Activated CD8-positive, alpha-beta memory T cell treated with anti-CD3 and anti-CD28 coated beads for 36 hours (primary cell): Measurements from ENCODE around the gene GJA4. TPM values are rescaled to one million over a fixed set of nuclear protein-coding genes. Genes with fewer than 3 reads are reported as not detected.

Experiments
- CTCF ChIA-PET: fragments of 350-600 bp; sonication (Branson Sonifier 250); formaldehyde crosslinking; loops from one replicate; lab custom pipeline; 2021; ENCODE audit warnings: antibody characterized with exemption; lab: Charles Lee
- POLR2A ChIA-PET: fragments of 350-600 bp; sonication (Branson Sonifier 250); formaldehyde crosslinking; loops from one replicate; lab custom pipeline; 2021; ENCODE audit warnings: antibody characterized with exemption; lab: Charles Lee
- total RNA-seq, 2 experiments: library from RNA; stranded (reverse); gene quantifications; one replicate each; pipeline ENCODE4 v1.2.3, GENCODE V29; 2021

Gene GJA4
- total RNA-seq = not detected

DNA sequence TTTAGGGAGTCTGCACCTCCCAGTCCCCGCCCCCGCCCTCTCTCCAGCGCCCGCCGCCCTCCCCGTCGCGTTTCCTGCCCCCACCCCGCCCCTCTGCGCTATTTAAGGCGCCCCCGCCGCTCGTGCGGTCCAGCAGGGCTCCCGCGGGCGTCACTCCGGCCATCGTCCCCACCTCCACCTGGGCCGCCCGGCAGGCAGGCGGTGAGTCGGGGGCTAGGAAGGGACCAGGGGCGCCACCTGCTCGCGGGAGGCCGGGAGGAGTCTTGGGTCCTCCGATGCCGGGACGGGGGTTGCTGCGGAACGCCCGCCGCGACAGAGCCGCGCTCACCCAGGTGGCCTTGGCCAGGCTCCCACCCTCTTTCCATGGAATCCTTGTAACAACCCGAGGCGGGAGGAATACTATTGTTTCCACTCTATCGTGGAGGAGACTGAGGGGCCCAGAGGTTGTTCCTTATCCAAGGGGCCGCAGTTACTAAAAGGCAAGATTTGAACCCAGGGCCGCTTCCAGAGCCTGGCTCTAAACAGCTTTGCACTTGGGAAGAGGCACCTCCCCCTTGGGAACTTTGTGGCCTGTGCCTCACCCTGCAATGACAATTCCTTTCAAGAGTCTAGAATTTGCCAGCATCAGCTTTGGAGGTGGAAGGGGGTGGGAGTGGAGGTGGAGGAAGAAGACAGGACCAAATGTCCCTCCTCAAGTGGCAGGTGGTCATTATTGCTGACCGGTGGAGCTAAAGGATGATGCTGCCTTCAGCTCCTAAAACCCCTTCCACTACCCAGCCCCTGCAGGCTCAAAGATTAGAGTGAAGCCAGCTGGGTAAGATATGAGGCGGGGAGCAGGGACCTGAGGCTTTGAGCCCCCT, at the start of gene GJA4:
Gene GJA4 (plus strand): TSS at position 132 of the 860 bp plus-strand sequence. CDS start 1,215 bp downstream, outside the sequence.
- ChIA-PET POLR2A (no interaction called here), CTCF (no interaction called here)

- CTCF ChIA-PET = interaction anchor here (0.6 to 2.5 kb wide), 5 partner anchors 8 to 283 kb away, joined by 3 to 7 read pairs (median 4); no protein-coding TSS in a partner anchor
Observed at GRCh38 chr1:34743775-34744174, 49.0 kb upstream of the GJA4 start.

DNA sequence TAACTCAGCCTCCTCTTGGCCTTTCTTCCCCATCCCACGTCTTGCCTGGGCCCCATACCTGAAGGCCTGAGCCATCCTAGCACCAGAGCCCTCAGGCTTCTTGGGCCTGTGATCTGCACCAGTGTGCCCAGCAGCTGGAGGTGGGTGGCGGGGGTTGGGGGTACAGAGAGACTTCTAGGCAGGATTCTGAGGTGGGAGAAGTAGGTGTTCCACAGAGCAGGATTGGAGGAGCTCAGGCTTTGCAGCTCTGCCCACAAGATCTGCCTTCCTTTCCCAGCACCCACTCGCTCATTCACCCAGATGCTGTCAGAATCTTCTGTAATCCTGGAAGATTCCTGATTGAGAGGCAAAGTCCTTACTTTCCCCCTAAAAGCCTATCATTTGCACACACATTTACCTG, 47.9 kb upstream of the GJA4 start:
- ChIA-PET CTCF (interaction anchor here (1.0 kb wide), 1 partner anchor 1112 kb away, joined by 4 read pairs; no protein-coding TSS in a partner anchor), POLR2A (no interaction called here)

More at GRCh38 chr1:34743775-34744174, 49.0 kb upstream of the GJA4 start:
- POLR2A ChIA-PET = no interaction called here

- POLR2A ChIA-PET = no interaction called here
Observed at GRCh38 chr1:34745666-34746065, 47.1 kb upstream of the GJA4 start.

GRCh38 chr1:34746101-34746500, 46.7 kb upstream of the GJA4 start:
- POLR2A ChIA-PET = no interaction called here
- CTCF ChIA-PET = interaction anchor here (1.8 kb wide), 1 partner anchor 1113 kb away, joined by 5 read pairs; no protein-coding TSS in a partner anchor

More at GRCh38 chr1:34745666-34746065, 47.1 kb upstream of the GJA4 start:
- CTCF ChIA-PET = interaction anchor here (1.8 kb wide), 1 partner anchor 1113 kb away, joined by 5 read pairs; no protein-coding TSS in a partner anchor

DNA sequence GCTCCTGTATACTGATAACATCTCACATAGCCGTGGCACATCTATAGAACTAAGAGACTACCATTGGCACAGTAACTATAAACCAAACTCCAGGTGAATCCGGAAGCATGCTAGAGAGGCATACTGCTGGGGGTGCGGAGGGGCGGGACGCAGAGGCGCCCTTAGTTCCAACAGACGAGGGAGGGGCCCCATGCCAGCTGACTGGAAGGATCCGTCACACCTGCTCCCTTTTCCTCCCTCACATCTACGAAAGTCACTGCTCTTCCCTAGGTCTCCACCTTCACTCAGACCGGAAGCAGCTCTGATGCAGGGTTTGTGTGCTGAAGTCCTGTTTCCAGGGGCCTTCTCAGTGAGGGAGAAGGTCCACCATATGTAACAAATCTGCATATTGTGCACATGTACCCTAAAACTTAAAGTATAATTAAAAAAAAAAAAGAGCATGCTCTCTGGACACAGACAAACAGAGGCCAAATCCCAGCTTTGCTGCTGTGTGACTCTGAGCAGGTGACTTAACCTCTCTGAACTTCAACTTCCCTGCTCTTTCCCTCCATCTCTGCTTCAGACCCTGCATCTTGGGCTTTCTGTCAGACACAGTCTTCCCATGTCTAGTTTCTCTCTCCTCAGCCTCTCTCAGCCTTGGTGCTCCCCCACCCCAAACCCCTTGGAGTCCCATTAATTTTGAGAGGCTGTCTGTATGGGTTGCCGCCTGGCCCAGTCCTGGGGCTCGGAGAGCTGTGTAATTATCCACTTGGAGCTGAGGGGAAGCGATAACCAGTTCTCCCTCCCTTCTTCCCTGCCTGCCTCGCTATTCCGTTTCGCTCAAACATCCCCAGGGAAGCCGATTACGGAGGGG, 45.8 kb upstream of the GJA4 start:
- CTCF ChIA-PET = interaction anchor here (1.8 kb wide), 1 partner anchor 1114 kb away, joined by 5 read pairs; no protein-coding TSS in a partner anchor
- POLR2A ChIA-PET = no interaction called here

DNA sequence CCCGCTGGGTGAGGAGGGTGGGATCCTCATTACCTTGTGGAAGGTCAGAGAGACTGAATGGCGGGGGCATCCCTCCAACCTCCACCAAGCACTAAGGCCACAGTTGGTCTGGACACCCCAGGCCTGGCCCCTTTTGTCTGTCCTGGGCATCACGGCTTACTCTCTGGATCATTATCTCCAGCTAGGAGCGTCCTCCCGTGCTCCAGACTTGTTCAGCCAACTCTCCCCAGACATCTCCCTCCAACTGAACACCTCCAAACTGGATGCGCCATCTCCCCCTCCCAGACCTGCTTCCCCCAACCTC, 45.2 kb upstream of the GJA4 start:
- CTCF ChIA-PET = no interaction called here
- POLR2A ChIA-PET = no interaction called here

GRCh38 chr1:34749992-34750391, 42.8 kb upstream of the GJA4 start:
- POLR2A ChIA-PET = no interaction called here
- CTCF ChIA-PET = no interaction called here

DNA sequence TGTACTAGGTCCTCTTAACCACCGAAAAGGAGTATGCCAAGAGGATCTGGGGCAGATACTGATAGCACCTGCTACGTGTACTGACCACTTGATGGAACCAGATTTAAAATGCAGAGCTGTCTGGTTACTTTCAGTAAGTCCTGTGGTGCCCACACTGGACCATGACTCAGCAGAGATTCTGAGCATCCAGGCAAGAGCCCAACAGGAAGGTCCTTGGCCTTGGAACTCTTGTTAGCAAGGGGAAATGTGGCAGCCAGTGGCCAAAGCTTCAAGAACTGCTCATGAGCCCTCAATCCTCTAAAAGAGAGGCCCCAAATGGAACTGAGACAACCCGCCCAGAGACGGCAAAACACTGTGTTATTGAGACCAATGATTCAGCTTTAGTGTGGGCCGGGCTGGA, 42.2 kb upstream of the GJA4 start:
- ChIA-PET POLR2A (no interaction called here), CTCF (interaction anchor here (1.6 kb wide), 1 partner anchor 7 kb away, joined by 4 read pairs; no protein-coding TSS in a partner anchor)

- ChIA-PET POLR2A (no interaction called here), CTCF (no interaction called here)
Observed at GRCh38 chr1:34753163-34753562, 39.6 kb upstream of the GJA4 start.

GRCh38 chr1:34754964-34755637, 37.7 kb upstream of the GJA4 start, which contains the start of gene GJB5:
Gene GJB5, plus strand, starts transcription at chr1:34755047. Its CDS starts 2,284 bp downstream, at chr1:34757331.
- POLR2A ChIA-PET = no interaction called here
- CTCF ChIA-PET = no interaction called here

DNA sequence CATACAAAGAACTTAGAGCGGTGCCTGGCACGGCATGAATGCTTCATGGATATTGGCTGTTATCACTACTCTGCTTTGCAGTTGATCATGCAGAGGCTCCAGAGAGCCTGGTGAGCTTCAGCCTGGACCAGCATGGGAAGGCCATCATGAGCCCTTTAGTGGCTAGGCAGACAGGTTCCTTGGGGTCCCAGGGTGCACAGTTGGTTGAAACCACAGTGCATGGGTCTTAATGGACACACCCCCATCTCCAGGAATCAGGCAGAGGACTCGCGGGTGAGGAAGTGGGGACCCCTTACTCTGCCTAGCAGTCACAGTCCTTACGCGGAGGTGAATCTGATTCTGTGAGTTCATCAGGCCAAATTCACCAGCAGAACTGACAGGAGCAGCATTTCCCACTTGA, 36.8 kb upstream of the GJA4 start:
- CTCF ChIA-PET = no interaction called here
- POLR2A ChIA-PET = no interaction called here

DNA sequence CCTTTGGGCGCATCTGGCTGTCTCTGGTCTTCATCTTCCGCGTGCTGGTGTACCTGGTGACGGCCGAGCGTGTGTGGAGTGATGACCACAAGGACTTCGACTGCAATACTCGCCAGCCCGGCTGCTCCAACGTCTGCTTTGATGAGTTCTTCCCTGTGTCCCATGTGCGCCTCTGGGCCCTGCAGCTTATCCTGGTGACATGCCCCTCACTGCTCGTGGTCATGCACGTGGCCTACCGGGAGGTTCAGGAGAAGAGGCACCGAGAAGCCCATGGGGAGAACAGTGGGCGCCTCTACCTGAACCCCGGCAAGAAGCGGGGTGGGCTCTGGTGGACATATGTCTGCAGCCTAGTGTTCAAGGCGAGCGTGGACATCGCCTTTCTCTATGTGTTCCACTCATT, 35.4 kb upstream of the GJA4 start:
- POLR2A ChIA-PET = no interaction called here
- CTCF ChIA-PET = no interaction called here

GRCh38 chr1:34758751-34759150, 34.0 kb upstream of the GJA4 start:
- CTCF ChIA-PET = no interaction called here
- POLR2A ChIA-PET = no interaction called here

GRCh38 chr1:34759503-34760357, 33.1 kb upstream of the GJA4 start, which contains the start of gene GJB4:
Gene GJB4, plus strand, starts transcription at chr1:34759740. Its CDS starts 1,515 bp downstream, at chr1:34761255.
- CTCF ChIA-PET = no interaction called here
- POLR2A ChIA-PET = no interaction called here

DNA sequence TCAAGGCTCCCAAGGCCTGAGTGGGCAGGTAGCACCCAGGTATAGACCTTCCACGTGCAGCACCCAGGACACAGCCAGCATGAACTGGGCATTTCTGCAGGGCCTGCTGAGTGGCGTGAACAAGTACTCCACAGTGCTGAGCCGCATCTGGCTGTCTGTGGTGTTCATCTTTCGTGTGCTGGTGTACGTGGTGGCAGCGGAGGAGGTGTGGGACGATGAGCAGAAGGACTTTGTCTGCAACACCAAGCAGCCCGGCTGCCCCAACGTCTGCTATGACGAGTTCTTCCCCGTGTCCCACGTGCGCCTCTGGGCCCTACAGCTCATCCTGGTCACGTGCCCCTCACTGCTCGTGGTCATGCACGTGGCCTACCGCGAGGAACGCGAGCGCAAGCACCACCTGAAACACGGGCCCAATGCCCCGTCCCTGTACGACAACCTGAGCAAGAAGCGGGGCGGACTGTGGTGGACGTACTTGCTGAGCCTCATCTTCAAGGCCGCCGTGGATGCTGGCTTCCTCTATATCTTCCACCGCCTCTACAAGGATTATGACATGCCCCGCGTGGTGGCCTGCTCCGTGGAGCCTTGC, 31.5 kb upstream of the GJA4 start:
- CTCF ChIA-PET = no interaction called here
- POLR2A ChIA-PET = no interaction called here

GRCh38 chr1:34761776-34762307, 31.0 kb upstream of the GJA4 start:
- CTCF ChIA-PET = no interaction called here
- POLR2A ChIA-PET = no interaction called here
